ENCODE data around the gene SLC35A4. TPM values are rescaled to one million over a fixed set of nuclear protein-coding genes. Genes with fewer than 3 reads are reported as not detected.
"Not testable (repeated sequence)": the region's sequence is repeated elsewhere in the genome, so short reads cannot be mapped to it uniquely, and the experiment has no call there.

Gene SLC35A4
- total and polyA plus RNA-seq, 2 of the 13 experiments (the other 11 are each of a cell fraction or from before 2014, with no cell fraction given), result 0.71 to 4.0 TPM

- H3K4me2 ChIP-seq (ENCODE audit: low read depth, low read length); in situ Hi-C loops (cut with HindIII; ENCODE audit: extremely low pct_ligation_motif_present, low pct_unique_long_range_greater_than_20kb); H3K9ac ChIP-seq (ENCODE audit: insufficient read depth, low read depth, low read length); H3K27me3 ChIP-seq (ENCODE audit: control insufficient read depth in 1 of 2, insufficient read depth in 2 of 2, low read length in 2 of 2); H2AFZ ChIP-seq (ENCODE audit: low read length); H3K79me2 ChIP-seq (ENCODE audit: insufficient read depth, low read length); DNase-seq (ENCODE audit: low spot score); BruUV-seq (replicated peaks); H3K9me3 ChIP-seq (ENCODE audit: low read length); CTCF ChIA-PET (ENCODE audit: low intra/inter-chr PET ratio, low total read pairs); H3K36me3 ChIP-seq (replicated peaks in 1 of 2; ENCODE audit: control insufficient read depth in 1 of 2, insufficient read depth in 2 of 2, low read length in 2 of 2); POLR2A ChIA-PET; H4K20me1 ChIP-seq (ENCODE audit: insufficient read depth, low read length); FAIRE-seq; intact Hi-C loops (cut with micrococcal nuclease; ENCODE audit: unreplicated experiment); H3K4me3 ChIP-seq (replicated peaks in 1 of 3; ENCODE audit: insufficient read depth in 1 of 3, low read depth in 2 of 3, low read length in 3 of 3); ATAC-seq; H3K27ac ChIP-seq (ENCODE audit: extremely low read length, insufficient read depth, low read length): not testable (repeated sequence)
- H3K4me1 ChIP-seq (ENCODE audit: insufficient read depth, low read length), result peaks cover 43% of the 10 kb centered on the region
- WGBS (ENCODE audit: low lambda C conversion rate), result 82% methylated on average over 4 of the region's 4 CpGs
Observed at GRCh38 chr5:140603446-140603698, 38.7 kb downstream of the SLC35A4 start.

- no peaks in the 10 kb centered on the region for H3K9me3 ChIP-seq (ENCODE audit: low read length)
- no peaks in the 10 kb centered on the region for H3K36me3 ChIP-seq (replicated peaks in 1 of 2; ENCODE audit: control insufficient read depth in 1 of 2, insufficient read depth in 2 of 2, low read length in 2 of 2)
- DNase-seq (ENCODE audit: low spot score) (no peak), FAIRE-seq (no peak), ATAC-seq (no peak)
- WGBS (ENCODE audit: low lambda C conversion rate), result 93% methylated on average over 2 of the region's 2 CpGs
- H4K20me1 ChIP-seq (ENCODE audit: insufficient read depth, low read length), result no peaks in the 10 kb centered on the region
- intact Hi-C loops (cut with micrococcal nuclease; ENCODE audit: unreplicated experiment), result no loop called here
- H3K4me2 ChIP-seq (ENCODE audit: low read depth, low read length), result no peak overlapping the region
- in situ Hi-C loops (cut with HindIII; ENCODE audit: extremely low pct_ligation_motif_present, low pct_unique_long_range_greater_than_20kb), result no loop called here
- no peak overlapping the region for H3K4me3 ChIP-seq (replicated peaks in 1 of 3; ENCODE audit: insufficient read depth in 1 of 3, low read depth in 2 of 3, low read length in 3 of 3)
- ChIA-PET CTCF (ENCODE audit: low intra/inter-chr PET ratio, low total read pairs) (no interaction called here), POLR2A (no interaction called here)
- no peak for TF ChIP-seq MLXIP (CRISPR knock-in tag; IDR thresholded peaks at IDR 0.05; ENCODE audit: borderline replicate concordance)
- no peak for TF ChIP-seq HNRNPL (IDR thresholded peaks at IDR 0.05; ENCODE audit: low read depth, low read length)
- TF ChIP-seq BHLHE40 (IDR thresholded peaks at IDR 0.05; ENCODE audit: low read length), result no peak
- no peak for TF ChIP-seq ZNF589 (CRISPR knock-in tag; conservative IDR thresholded peaks at IDR 0.05)
- no peak for TF ChIP-seq FOXP4 (CRISPR knock-in tag; IDR thresholded peaks at IDR 0.05)
- BruUV-seq (replicated peaks), result no TSS peak
- H3K9ac ChIP-seq (ENCODE audit: insufficient read depth, low read depth, low read length), result no peak overlapping the region
- H3K27me3 ChIP-seq (ENCODE audit: control insufficient read depth in 1 of 2, insufficient read depth in 2 of 2, low read length in 2 of 2), result no peaks in the 10 kb centered on the region; a peak in 2 of 5 replicates
- peaks cover 44% of the 10 kb centered on the region for H3K4me1 ChIP-seq (ENCODE audit: insufficient read depth, low read length)
- H3K27ac ChIP-seq (ENCODE audit: extremely low read length, insufficient read depth, low read length), result no peak overlapping the region
- no peaks in the 10 kb centered on the region for H3K79me2 ChIP-seq (ENCODE audit: insufficient read depth, low read length)
- no peak overlapping the region for H2AFZ ChIP-seq (ENCODE audit: low read length)
Observed at GRCh38 chr5:140603734-140604133, 39.1 kb downstream of the SLC35A4 start.

Measured in HepG2 (cell line).